GM12873 (cell line): Measurements from ENCODE around the gene RGL1.

Experiments
- TF ChIP-seq, protein P1 (sequence below): IDR thresholded peaks from 2 replicates; pipeline ENCODE4 v1.5.1; 2012; ENCODE audit warnings: low read depth, mild to moderate bottlenecking, moderate library complexity, low read length, control low read depth; ENCODE audit not compliant: insufficient read depth; ENCODE audit errors: missing control alignments

The RGL1 gene

GRCh38 chr1:183893561-183894289, 88.8 kb downstream of the RGL1 start:
- TF ChIP-seq, protein P1, sequence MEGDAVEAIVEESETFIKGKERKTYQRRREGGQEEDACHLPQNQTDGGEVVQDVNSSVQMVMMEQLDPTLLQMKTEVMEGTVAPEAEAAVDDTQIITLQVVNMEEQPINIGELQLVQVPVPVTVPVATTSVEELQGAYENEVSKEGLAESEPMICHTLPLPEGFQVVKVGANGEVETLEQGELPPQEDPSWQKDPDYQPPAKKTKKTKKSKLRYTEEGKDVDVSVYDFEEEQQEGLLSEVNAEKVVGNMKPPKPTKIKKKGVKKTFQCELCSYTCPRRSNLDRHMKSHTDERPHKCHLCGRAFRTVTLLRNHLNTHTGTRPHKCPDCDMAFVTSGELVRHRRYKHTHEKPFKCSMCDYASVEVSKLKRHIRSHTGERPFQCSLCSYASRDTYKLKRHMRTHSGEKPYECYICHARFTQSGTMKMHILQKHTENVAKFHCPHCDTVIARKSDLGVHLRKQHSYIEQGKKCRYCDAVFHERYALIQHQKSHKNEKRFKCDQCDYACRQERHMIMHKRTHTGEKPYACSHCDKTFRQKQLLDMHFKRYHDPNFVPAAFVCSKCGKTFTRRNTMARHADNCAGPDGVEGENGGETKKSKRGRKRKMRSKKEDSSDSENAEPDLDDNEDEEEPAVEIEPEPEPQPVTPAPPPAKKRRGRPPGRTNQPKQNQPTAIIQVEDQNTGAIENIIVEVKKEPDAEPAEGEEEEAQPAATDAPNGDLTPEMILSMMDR = no peak

GRCh38 chr1:183894290-183894565, 89.3 kb downstream of the RGL1 start:
- TF ChIP-seq, protein P1 = no peak

- TF ChIP-seq, protein P1 = no peak
Measured at GRCh38 chr1:183896466-183897048, 91.6 kb downstream of the RGL1 start.

GRCh38 chr1:183898001-183898396, 93.1 kb downstream of the RGL1 start:
- TF ChIP-seq, protein P1 = no peak

DNA sequence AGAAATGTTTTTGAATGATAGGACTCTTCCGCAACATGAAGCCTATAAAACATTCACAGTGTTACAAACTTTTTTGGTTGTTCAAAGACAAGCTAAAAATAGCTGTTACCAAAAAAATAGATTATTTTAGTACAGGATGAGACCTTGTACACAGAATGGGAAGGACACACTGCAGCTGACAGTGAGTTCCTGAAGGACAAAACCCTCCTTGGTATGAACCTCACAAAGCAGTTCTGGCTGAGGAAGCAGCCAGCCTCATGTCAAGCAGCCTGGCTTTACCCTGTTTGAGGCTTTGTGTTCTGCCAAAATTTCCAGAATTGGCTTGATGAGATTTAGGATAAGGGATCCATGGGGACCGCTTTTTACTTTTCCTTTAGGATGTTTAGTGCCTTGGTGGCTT, 93.7 kb downstream of the RGL1 start:
- TF ChIP-seq, protein P1 = no peak

- TF ChIP-seq, protein P1 = no peak
Measured at GRCh38 chr1:183901748-183902330, 96.9 kb downstream of the RGL1 start.

- TF ChIP-seq, protein P1 = no peak
Measured at GRCh38 chr1:183903101-183903500, 98.2 kb downstream of the RGL1 start.
